GM12891 (cell line): ENCODE results near the gene FKBP9.

Experiments
- DNase-seq: peaks from one replicate; pipeline ENCODE4 v3.0.0; 2011; ENCODE audit warnings: low spot score; ENCODE audit not compliant: insufficient read length
- FAIRE-seq: peaks from 2 replicates; lab custom pipeline; 2011; peaks lifted over from hg19 to GRCh38; lab: Jason Lieb, UNC
- PAX5 ChIP-seq: IDR thresholded peaks from 2 replicates; pipeline ENCODE4 v1.6.1; 2011; ENCODE audit warnings: low read length, moderate library complexity, mild to moderate bottlenecking; ENCODE audit not compliant: insufficient read depth, severe bottlenecking
- POLR2A ChIP-seq: IDR thresholded peaks from 2 replicates; pipeline ENCODE4 v1.6.1; 2011; ENCODE audit warnings: low read depth, low read length, control low read depth
- POLR2AphosphoS5 ChIP-seq: IDR thresholded peaks from 2 replicates; pipeline ENCODE4 v1.6.1; 2011; ENCODE audit warnings: low read depth, low read length, control low read depth
- POU2F2 ChIP-seq: IDR thresholded peaks from 2 replicates; pipeline ENCODE4 v1.6.1; 2011; ENCODE audit warnings: low read depth, mild to moderate bottlenecking, control low read depth, low read length, moderate library complexity
- SPI1 ChIP-seq: IDR thresholded peaks from 2 replicates; pipeline ENCODE4 v1.6.1; 2011; ENCODE audit warnings: low read depth, low read length, control low read depth
- TAF1 ChIP-seq: IDR thresholded peaks from 2 replicates; pipeline ENCODE4 v1.6.1; 2011; ENCODE audit warnings: low read depth, low read length, control low read depth

FKBP9 gene

GRCh38 chr7:32935558-32935957, 21.7 kb upstream of the FKBP9 start:
- DNase-seq: no peak
- TF ChIP-seq TAF1 (no peak), POU2F2 (no peak), PAX5 (no peak), POLR2A (no peak), POLR2AphosphoS5 (no peak), SPI1 (no peak)
- FAIRE-seq: no peak

DNA sequence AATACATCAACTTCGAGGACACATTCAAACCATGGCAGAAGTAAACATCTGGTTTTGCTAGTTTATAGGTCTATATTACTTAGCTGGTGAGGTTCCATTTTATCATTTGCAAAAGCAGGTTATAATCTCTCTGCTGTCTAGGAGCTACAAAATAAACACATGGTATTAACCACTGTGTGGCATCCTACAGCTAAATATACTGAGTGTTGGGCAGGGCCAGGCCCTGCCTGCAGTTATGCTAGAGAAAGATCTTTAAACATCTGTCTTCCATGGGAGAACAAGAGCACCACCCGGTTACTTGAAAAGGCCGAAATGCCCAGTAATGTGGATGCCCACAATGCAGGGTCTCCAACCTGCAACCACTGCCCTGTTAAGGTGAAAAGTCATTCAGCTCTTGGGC, 20.6 kb upstream of the FKBP9 start:
- DNase-seq (no peak), FAIRE-seq (no peak)
- no peak for TF ChIP-seq TAF1
- TF ChIP-seq SPI1: no peak
- TF ChIP-seq PAX5: no peak
- no peak for TF ChIP-seq POLR2AphosphoS5
- no peak for TF ChIP-seq POU2F2
- no peak for TF ChIP-seq POLR2A

- no peak for FAIRE-seq
- no peak for DNase-seq
- no peak for TF ChIP-seq POLR2A
- no peak for TF ChIP-seq PAX5
- TF ChIP-seq TAF1: no peak
- no peak for TF ChIP-seq POU2F2
- TF ChIP-seq SPI1: no peak
- TF ChIP-seq POLR2AphosphoS5: no peak
These were observed 19.7 kb upstream of the FKBP9 start for GRCh38 chr7:32937344-32938174.

DNA sequence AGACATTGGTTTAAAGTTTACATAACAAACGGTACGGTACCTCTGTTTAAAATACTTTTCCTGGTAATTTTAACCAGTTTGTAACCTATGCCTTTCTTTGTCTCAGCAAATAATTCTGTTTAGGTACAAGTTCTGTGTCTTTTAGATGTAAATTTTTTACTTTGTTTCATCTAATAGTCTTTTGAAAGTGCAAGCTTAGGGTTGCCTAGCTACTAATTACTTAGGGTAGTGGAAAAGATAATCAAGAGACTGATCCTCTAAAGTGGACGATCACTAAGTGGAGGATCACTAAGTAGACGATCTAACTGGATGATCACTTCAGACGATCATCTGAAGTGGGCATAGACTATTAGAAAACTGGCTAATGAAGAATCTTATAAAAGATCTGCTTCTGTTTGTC, 16.1 kb upstream of the FKBP9 start:
- no peak for DNase-seq
- no peak for FAIRE-seq
- TF ChIP-seq POU2F2 (no peak), POLR2A (no peak), TAF1 (no peak), SPI1 (no peak), POLR2AphosphoS5 (no peak), PAX5 (no peak)

GRCh38 chr7:32941681-32942414, 15.4 kb upstream of the FKBP9 start:
- DNase-seq: no peak

DNA sequence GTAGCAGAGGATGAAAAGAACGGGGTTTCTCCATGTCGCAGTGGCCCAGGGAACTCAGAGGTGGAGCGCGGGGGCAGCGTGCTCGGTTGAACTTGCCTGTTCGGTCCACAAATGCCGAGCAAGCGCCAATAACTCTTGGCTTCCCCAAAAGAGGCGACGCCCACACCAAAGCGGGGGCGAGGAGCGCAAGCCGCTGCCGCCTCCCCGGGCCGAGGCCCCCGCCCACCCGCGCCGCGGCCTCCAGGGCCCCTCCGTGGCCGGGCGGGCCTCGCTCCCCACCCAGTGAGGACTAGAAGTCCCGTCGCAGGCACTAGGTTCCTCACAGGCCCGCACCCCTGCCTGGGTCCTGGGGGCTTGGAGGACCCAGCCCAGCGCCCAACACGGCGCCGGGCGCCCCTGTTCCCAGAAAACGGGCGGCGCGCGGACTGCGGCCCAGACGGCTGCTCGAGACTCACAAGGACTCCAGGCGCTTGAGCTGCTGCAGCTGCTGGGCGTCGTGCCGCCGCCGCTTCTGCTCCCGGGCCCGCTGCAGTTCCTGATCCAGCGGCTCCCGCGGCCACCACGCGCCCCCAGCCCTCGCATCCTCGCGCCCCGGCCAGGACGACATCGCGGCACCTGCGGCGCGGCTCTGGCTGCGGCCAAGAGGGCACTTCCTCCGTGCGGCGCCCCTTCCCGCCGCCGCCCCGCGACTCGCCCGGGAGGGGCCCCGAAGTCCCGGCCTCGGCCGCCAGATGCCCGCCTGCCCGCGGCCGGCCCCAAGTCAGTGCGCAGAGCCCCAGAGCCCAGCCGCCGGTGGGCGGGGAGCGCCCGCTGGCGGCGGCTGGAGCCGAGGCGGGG, 14.6 kb upstream of the FKBP9 start:
- DNase-seq (peak; percentile 75), FAIRE-seq (peak; percentile 60)

More at GRCh38 chr7:32941681-32942414, 15.4 kb upstream of the FKBP9 start:
- TF ChIP-seq POLR2AphosphoS5 (no peak), POLR2A (no peak), PAX5 (no peak), POU2F2 (no peak), SPI1 (no peak), TAF1 (no peak)
- no peak for FAIRE-seq

GRCh38 chr7:32943252-32944030, 13.8 kb upstream of the FKBP9 start:
- DNase-seq: no peak
- no peak for FAIRE-seq
- TF ChIP-seq TAF1 (no peak), POU2F2 (no peak), PAX5 (no peak), POLR2A (no peak), SPI1 (no peak), POLR2AphosphoS5 (no peak)

More for the DNA sequence above, 14.6 kb upstream of the FKBP9 start:
- TF ChIP-seq PAX5 (no peak), SPI1 (0 out of 2 replicates have a peak, but pooled peaks have one; percentile 5), POLR2AphosphoS5 (no peak)

DNA sequence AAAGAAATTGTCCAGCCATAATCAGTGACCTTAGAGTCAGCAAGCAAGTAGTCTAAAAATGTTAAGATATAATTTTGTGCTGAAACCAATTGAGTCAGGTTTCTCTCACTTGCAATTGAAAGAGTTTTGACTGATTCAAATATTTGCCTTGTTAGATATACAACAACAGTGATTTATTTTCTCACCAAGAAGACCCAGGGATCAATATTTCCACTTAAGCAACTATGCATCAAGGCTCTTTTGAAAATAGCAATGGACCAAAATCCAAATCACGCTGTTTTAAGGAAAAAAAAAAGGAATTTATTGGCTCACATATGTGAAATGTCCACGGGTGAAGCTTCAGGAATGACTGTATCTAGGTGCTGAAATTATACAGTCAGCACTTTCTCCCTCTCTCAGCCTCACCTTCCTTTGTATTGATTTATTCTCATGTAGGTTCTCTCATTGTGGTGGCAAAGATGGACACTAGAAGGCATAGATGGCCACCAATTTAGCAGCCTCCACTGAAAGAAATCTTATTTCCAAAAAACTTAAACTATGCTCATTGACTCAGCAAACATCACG, 9.7 kb upstream of the FKBP9 start:
- DNase-seq (no peak), FAIRE-seq (no peak)
- TF ChIP-seq POU2F2: no peak
- no peak for TF ChIP-seq POLR2A
- no peak for TF ChIP-seq TAF1
- TF ChIP-seq PAX5: no peak
- no peak for TF ChIP-seq POLR2AphosphoS5
- TF ChIP-seq SPI1: no peak
